Osteocyte (in vitro differentiated cells): ENCODE measurements around the gene ERGIC1. TPM values are rescaled to one million over a fixed set of nuclear protein-coding genes. Genes with fewer than 3 reads are reported as not detected.

Experiments used
- DNase-seq: peaks from one replicate; pipeline ENCODE4 v3.0.0; 2021; ENCODE audit warnings: mixed read lengths; ENCODE audit not compliant: unreplicated experiment; ENCODE audit errors: extremely low spot score
- H3K27ac Mint-ChIP-seq: one replicate; pipeline ENCODE4 v1.8.0; 2021; ENCODE audit warnings: mild to moderate bottlenecking, mixed read lengths; ENCODE audit not compliant: unreplicated experiment
- H3K27me3 Mint-ChIP-seq: one replicate; pipeline ENCODE4 v1.8.0; 2021; ENCODE audit warnings: mixed read lengths; ENCODE audit not compliant: unreplicated experiment
- H3K36me3 Mint-ChIP-seq: one replicate; pipeline ENCODE4 v1.8.0; 2021; ENCODE audit warnings: mixed read lengths; ENCODE audit not compliant: unreplicated experiment
- H3K4me1 Mint-ChIP-seq: one replicate; pipeline ENCODE4 v1.8.0; 2021; ENCODE audit warnings: mixed read lengths; ENCODE audit not compliant: unreplicated experiment
- H3K4me3 Mint-ChIP-seq: one replicate; pipeline ENCODE4 v1.8.0; 2021; ENCODE audit warnings: mild to moderate bottlenecking, moderate library complexity, mixed read lengths; ENCODE audit not compliant: unreplicated experiment
- H3K9me3 Mint-ChIP-seq: one replicate; pipeline ENCODE4 v1.8.0; 2021; ENCODE audit warnings: mixed read lengths; ENCODE audit not compliant: unreplicated experiment
- total RNA-seq: library from RNA; stranded (reverse); gene quantifications from 2 replicates; pipeline ENCODE4 v1.2.1, GENCODE V29; 2021
- TF ChIP-seq, protein P1 (sequence below): fragments of 200-600 bp; sonication (generic); IDR thresholded peaks from 2 replicates; pipeline ENCODE4 v1.5.0; 2021; ENCODE audit warnings: antibody characterized with exemption, mild to moderate bottlenecking, moderate library complexity

ERGIC1 gene
- total RNA-seq, 1 donor from 2014 or later = 174 TPM

DNA sequence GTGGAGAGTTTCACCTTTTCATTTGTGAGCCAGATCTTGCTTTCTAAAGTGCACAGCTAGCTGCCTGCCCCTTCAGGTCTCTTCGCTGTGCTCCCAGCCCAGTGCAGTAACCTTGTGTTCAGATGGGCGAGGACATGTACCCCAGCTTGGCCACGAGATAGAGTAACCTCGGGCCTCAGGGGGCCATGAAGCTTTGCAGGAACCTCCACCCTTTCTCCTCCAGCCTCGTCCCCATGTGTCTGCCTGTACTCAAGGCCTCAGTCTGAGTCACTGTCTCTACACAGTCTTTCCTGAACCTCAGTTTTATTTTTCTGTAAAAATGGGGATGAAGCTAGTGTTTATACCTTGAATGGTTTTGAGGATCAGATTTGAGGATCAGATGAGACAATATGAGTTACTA, 37.9 kb downstream of the ERGIC1 start:
- Mint-ChIP-seq H3K27me3 (no peaks in the 10 kb centered on the region), H3K4me1 (peaks cover 21% of the 10 kb centered on the region), H3K4me3 (no peak overlapping the region), H3K27ac (no peak overlapping the region), H3K36me3 (no peaks in the 10 kb centered on the region), H3K9me3 (no peaks in the 10 kb centered on the region)
- TF ChIP-seq, protein P1, sequence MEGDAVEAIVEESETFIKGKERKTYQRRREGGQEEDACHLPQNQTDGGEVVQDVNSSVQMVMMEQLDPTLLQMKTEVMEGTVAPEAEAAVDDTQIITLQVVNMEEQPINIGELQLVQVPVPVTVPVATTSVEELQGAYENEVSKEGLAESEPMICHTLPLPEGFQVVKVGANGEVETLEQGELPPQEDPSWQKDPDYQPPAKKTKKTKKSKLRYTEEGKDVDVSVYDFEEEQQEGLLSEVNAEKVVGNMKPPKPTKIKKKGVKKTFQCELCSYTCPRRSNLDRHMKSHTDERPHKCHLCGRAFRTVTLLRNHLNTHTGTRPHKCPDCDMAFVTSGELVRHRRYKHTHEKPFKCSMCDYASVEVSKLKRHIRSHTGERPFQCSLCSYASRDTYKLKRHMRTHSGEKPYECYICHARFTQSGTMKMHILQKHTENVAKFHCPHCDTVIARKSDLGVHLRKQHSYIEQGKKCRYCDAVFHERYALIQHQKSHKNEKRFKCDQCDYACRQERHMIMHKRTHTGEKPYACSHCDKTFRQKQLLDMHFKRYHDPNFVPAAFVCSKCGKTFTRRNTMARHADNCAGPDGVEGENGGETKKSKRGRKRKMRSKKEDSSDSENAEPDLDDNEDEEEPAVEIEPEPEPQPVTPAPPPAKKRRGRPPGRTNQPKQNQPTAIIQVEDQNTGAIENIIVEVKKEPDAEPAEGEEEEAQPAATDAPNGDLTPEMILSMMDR = no peak
- no peak for DNase-seq

DNA sequence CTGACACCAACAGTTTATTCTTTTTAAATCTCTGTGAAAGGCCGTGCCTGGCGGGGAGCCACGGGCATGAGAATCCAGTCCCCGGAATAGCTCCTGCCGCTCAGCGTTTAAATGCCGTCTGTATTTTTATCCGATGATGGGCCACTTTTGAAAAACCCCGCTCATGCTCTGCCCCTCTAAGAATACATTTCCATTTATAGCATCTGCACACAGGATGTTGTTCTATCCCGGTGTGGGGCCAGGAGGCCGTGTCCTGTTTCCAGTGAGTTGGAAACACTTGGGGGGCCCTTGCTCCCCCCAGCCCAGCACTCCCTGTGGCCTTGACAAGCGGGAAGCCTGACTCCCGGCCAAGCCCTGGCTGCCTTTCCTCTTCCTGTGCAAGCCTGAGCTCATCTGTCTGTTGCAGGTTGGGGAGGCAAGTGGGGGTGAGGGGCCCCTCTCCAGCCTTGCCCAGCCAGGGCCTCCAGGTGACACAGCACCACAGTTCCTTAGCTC, 39.0 kb downstream of the ERGIC1 start:
- Mint-ChIP-seq H3K4me3 (peak overlapping the region; percentile 16), H3K4me1 (peaks cover 28% of the 10 kb centered on the region), H3K36me3 (no peaks in the 10 kb centered on the region), H3K9me3 (no peaks in the 10 kb centered on the region), H3K27me3 (no peaks in the 10 kb centered on the region), H3K27ac (no peak overlapping the region)
- TF ChIP-seq, protein P1 = no peak
- no peak for DNase-seq

DNA sequence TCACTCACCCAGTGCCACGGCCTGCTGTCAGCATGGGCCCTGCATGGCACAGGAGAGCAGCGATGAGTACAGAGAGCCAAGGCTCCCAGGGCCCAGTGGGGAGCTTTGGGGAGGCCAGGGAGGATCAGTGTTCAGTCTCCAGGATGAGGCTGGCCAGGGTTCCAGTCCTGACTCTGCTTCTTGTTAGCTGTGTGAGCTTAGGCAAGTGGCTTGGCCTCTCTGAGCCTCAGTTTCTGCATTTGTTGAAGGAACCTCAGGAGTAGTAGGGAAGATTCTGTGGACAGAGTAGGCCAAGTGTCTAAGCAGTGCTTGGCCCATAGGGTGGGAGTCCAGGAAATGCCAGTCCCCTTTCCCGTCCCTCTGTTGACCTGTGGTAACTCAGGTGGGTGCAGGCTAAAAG, 39.5 kb downstream of the ERGIC1 start:
- TF ChIP-seq, protein P1 = no peak
- H3K4me1 Mint-ChIP-seq = peaks cover 29% of the 10 kb centered on the region
- no peak overlapping the region for H3K27ac Mint-ChIP-seq
- H3K36me3 Mint-ChIP-seq = no peaks in the 10 kb centered on the region
- H3K27me3 Mint-ChIP-seq = no peaks in the 10 kb centered on the region
- H3K4me3 Mint-ChIP-seq = no peak overlapping the region
- DNase-seq = no peak
- no peaks in the 10 kb centered on the region for H3K9me3 Mint-ChIP-seq

DNA sequence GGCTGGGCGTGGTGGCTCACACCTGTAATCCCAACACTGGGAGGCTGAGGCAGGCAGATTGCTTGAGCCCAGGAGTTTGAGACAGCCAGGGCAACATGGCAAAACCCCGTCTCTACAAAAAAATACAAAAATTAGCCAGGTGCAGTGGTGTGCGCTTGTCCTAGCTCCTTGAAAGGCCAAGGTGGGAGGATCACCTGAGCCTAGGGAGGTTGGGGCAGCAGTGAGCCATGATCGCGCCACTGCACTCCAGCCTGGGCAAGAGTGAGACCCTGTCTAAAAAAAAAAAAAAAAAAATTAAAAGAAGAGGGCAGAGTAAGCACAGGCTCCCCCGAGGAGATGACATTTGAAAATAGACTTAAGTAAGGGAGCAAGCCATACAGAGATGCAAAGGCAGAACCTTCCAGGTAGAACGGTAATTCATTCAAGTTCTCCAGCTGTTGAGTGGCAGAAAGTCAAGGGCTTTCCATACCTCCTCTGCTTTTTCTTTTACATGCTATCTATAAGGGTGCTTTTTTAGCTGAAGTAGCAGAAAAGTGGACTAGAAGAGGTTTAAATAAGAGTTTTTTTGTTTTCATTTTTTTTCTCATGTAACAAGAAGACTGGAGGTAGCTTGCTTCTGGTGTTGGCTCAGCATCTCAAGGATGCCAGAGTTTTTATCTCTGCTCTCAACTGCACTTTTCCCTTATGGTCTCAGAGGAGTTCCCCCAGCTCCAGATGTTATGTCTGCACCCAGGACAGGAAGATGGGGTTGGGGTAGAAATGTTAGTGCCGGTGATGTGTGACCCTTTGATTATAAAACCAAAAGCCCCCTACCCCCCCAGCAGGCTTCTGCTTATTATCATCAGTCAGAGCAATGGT, 40.8 kb downstream of the ERGIC1 start:
- H3K4me1 Mint-ChIP-seq = peaks cover 42% of the 10 kb centered on the region
- no peak for DNase-seq
- TF ChIP-seq, protein P1 = no peak
- H3K4me3 Mint-ChIP-seq = no peak overlapping the region
- no peaks in the 10 kb centered on the region for H3K27me3 Mint-ChIP-seq
- peak overlapping the region; percentile 77 for H3K27ac Mint-ChIP-seq
- H3K36me3 Mint-ChIP-seq = no peaks in the 10 kb centered on the region
- no peaks in the 10 kb centered on the region for H3K9me3 Mint-ChIP-seq

DNA sequence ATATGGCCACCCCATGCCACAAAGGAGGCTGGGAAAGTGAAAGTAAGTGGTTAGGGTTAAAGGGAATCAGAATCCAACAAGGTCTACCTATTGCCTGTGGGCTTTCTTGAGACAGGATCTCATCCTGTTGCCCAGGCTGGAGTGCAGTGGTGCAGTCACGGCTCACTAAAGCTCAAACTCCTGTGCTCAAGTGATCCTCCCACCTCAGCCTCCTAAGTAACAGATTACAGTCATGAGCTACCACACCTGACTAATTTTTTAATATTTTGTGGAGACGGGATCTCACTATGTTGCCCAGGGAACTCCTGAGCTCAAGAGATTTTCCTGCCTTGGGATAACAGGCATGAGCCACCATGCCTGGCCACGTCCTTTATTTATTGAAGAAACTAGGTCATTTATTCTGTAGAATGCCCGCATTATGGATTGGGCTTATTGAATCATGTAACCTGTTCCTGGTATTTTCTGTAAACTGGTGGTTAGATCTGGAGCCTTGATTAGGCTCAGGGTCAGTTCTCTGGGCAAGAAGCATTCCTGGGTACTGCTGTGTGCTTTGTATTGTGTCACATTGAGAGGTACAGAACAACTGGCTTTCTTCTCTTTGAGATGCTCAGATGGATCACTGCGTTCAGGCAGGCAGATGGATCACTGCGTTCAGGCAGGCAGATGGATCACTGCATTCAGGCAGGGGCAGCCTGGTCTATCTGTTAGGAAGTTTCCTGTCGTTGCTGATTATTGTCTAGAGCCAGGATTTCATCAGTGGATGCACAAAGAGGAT, 41.6 kb downstream of the ERGIC1 start:
- Mint-ChIP-seq H3K27ac (peak overlapping the region; percentile 77), H3K4me3 (no peak overlapping the region), H3K9me3 (no peaks in the 10 kb centered on the region), H3K36me3 (no peaks in the 10 kb centered on the region), H3K4me1 (peaks cover 42% of the 10 kb centered on the region), H3K27me3 (no peaks in the 10 kb centered on the region)
- no peak for DNase-seq
- TF ChIP-seq, protein P1 = no peak
